MCF 10A (cell line): ENCODE measurements around the gene NR3C1. TPM values are rescaled to one million over a fixed set of nuclear protein-coding genes. Genes with fewer than 3 reads are reported as not detected.

Source experiments
- BruUV-seq: library from RNA; stranded (reverse); fragments of 400-500 nt; replicated peaks from 2 replicates; lab custom pipeline; 2021; lab: Mats Ljungman, UMichigan
- CTCF ChIA-PET: fragments of 300-600 bp; sonication (Branson Sonifier 250); formaldehyde crosslinking; extraction: SDS; loops from one replicate; lab custom pipeline; 2021; ENCODE audit warnings: antibody characterized with exemption, inconsistent platforms; lab: Yijun Ruan, JAX
- POLR2A ChIA-PET: fragments of 300-600, 350-650 bp; sonication (Branson Sonifier 250); formaldehyde crosslinking; extraction: SDS; loops from one replicate; lab custom pipeline; 2020; ENCODE audit warnings: antibody characterized with exemption, inconsistent platforms; lab: Yijun Ruan, JAX
- DNase-seq: peaks from one replicate; pipeline ENCODE4 v3.0.0-alpha.2; 2018; ENCODE audit not compliant: unreplicated experiment
- H3K27ac Mint-ChIP-seq: one replicate; pipeline ENCODE4 v1.8.0; 2022; ENCODE audit warnings: mild to moderate bottlenecking, low read depth, mixed read lengths; ENCODE audit not compliant: unreplicated experiment
- H3K27me3 Mint-ChIP-seq: one replicate; pipeline ENCODE4 v1.8.0; 2022; ENCODE audit warnings: mixed read lengths; ENCODE audit not compliant: insufficient read depth, unreplicated experiment
- H3K36me3 Mint-ChIP-seq: one replicate; pipeline ENCODE4 v1.8.0; 2022; ENCODE audit warnings: mild to moderate bottlenecking, moderate library complexity, mixed read lengths; ENCODE audit not compliant: insufficient read depth, unreplicated experiment
- H3K4me1 Mint-ChIP-seq: one replicate; pipeline ENCODE4 v1.8.0; 2022; ENCODE audit warnings: mixed read lengths; ENCODE audit not compliant: insufficient read depth, unreplicated experiment
- H3K4me3 Mint-ChIP-seq: one replicate; pipeline ENCODE4 v1.8.0; 2022; ENCODE audit warnings: mild to moderate bottlenecking, moderate library complexity, mixed read lengths; ENCODE audit not compliant: unreplicated experiment
- H3K9me3 Mint-ChIP-seq: one replicate; pipeline ENCODE4 v1.8.0; 2022; ENCODE audit warnings: mixed read lengths; ENCODE audit not compliant: unreplicated experiment
- intact Hi-C: fragments of 100-400 bp; cut with micrococcal nuclease; formaldehyde crosslinking; loops from 2 replicates; pipeline ENCODE4 v1.14.1; 2022
- total RNA-seq: library from RNA; stranded (reverse); gene quantifications from 2 replicates; pipeline ENCODE4 v1.2.3, GENCODE V29; 2022
- TF ChIP-seq, protein P1 (sequence below): fragments of 200-600 bp; IDR thresholded peaks from one replicate; pipeline ENCODE4 v1.8.0; 2022; ENCODE audit warnings: antibody characterized with exemption, mild to moderate bottlenecking; ENCODE audit not compliant: unreplicated experiment

NR3C1 gene
- total RNA-seq, 1 experiment from 2014 or later = 92.9 TPM

DNA sequence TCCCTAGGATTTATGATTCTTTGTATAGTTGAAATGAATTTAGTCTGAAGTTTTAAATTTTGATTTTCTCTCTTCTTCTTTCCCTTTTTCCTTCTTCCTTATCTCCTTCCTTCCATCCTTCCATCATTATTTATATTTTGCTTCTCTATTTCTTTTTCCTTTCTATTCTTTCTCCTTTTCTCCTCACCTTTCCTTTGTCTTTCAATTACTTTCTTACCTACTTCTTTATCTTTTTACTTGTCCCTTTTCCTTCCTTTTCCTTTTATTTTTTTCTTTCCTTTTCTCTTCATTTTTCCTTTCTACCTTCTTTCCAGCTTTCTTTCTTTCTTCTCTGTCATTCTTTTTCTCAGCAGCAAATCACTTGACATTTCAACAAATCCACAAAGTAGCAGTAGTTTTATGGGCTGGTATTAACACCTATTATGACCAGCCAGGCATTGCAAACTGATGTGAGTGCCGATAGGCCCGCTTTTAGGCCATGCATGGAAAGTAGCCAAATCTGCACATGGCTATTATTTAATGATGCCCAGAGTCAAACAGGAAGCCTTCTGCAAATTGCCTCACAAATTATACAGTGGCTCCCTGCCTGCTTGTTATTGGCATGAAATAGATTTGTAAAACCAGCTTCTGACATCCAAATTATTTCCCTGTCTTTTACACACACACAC, 37.1 kb upstream of the NR3C1 start:
- ChIA-PET CTCF (no interaction called here), POLR2A (interaction anchor here (0.6 to 0.9 kb wide), 3 partner anchors 16 to 174 kb away, joined by 3 to 5 read pairs (median 4); no protein-coding TSS in a partner anchor)
- no peaks in the 10 kb centered on the region for H3K36me3 Mint-ChIP-seq
- BruUV-seq = no TSS peak
- H3K9me3 Mint-ChIP-seq = no peaks in the 10 kb centered on the region
- TF ChIP-seq, protein P1, sequence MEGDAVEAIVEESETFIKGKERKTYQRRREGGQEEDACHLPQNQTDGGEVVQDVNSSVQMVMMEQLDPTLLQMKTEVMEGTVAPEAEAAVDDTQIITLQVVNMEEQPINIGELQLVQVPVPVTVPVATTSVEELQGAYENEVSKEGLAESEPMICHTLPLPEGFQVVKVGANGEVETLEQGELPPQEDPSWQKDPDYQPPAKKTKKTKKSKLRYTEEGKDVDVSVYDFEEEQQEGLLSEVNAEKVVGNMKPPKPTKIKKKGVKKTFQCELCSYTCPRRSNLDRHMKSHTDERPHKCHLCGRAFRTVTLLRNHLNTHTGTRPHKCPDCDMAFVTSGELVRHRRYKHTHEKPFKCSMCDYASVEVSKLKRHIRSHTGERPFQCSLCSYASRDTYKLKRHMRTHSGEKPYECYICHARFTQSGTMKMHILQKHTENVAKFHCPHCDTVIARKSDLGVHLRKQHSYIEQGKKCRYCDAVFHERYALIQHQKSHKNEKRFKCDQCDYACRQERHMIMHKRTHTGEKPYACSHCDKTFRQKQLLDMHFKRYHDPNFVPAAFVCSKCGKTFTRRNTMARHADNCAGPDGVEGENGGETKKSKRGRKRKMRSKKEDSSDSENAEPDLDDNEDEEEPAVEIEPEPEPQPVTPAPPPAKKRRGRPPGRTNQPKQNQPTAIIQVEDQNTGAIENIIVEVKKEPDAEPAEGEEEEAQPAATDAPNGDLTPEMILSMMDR = no peak
- DNase-seq = no peak
- H3K4me3 Mint-ChIP-seq = no peak overlapping the region
- intact Hi-C loops = no loop called here
- no peak overlapping the region for H3K27ac Mint-ChIP-seq
- H3K4me1 Mint-ChIP-seq = peaks cover 9% of the 10 kb centered on the region
- H3K27me3 Mint-ChIP-seq = no peaks in the 10 kb centered on the region

DNA sequence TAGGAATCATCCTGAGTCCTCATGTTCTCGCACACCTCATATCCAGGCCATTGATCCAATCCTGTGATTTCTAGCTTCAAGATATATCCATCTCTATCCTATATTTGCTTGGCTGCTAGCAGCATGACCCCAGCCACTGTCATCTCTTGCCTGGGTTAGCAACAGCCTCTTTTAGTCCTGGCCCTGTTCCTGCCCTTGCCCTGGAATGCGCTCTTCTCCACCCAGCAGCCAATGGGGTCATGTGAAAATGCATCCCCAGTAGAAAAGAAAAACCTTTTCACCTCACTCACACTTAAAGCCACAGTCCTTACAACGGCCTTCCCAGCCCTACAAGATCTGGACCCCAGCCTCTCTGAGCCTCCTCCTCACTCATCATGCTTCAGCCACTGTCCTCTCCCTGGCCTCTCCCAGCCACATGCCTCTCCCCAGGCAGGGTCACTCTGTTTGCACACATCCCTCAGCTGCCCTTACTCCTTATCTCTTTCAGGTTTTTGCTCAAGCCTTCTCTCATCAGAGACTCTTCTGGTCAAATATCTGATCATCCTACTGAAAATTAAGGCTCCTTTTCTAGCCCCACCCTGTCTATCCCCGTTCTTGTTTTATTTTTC, 34.3 kb upstream of the NR3C1 start:
- H3K9me3 Mint-ChIP-seq = no peaks in the 10 kb centered on the region
- CTCF ChIA-PET = interaction anchor here (0.9 kb wide), 1 partner anchor 33 kb away, joined by 4 read pairs; no protein-coding TSS in a partner anchor

DNA sequence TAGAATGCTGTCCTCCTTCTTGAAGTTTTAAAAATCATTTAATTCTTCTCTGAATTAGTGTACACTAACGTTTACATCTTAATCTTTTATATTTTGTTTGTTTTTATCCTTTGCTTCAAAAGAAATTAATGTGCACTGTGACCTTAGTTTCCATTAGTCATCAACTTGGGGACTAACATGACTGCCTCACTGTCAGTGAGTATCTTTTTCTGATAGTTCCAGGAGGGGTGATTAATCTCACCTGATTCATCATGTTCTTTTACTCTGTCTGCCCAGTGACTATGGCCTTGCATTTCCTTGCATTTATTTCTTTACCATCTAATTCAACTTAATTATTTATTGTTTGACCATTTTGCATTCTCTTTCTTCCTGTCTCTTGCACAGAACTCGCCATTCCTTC, 33.4 kb upstream of the NR3C1 start:
- Mint-ChIP-seq H3K9me3 (no peaks in the 10 kb centered on the region), H3K4me3 (no peak overlapping the region), H3K4me1 (peaks cover 16% of the 10 kb centered on the region), H3K36me3 (no peaks in the 10 kb centered on the region), H3K27ac (no peak overlapping the region), H3K27me3 (no peaks in the 10 kb centered on the region)
- POLR2A ChIA-PET = interaction anchor here (0.5 kb wide), 1 partner anchor 71 kb away, joined by 3 read pairs; no protein-coding TSS in a partner anchor
- CTCF ChIA-PET = interaction anchor here (0.9 kb wide), 1 partner anchor 32 kb away, joined by 4 read pairs; no protein-coding TSS in a partner anchor
- no TSS peak for BruUV-seq
- TF ChIP-seq, protein P1 = no peak
- intact Hi-C loops = no loop called here
- DNase-seq = no peak

More for the DNA sequence above, 34.3 kb upstream of the NR3C1 start:
- Mint-ChIP-seq H3K27ac (no peak overlapping the region), H3K4me1 (peaks cover 16% of the 10 kb centered on the region), H3K4me3 (no peak overlapping the region), H3K27me3 (no peaks in the 10 kb centered on the region), H3K36me3 (no peaks in the 10 kb centered on the region)
- DNase-seq = no peak
- BruUV-seq = no TSS peak
- TF ChIP-seq, protein P1 = no peak
- intact Hi-C loops = no loop called here
- POLR2A ChIA-PET = interaction anchor here (0.7 kb wide), 1 partner anchor 8 kb away, joined by 3 read pairs; no protein-coding TSS in a partner anchor

DNA sequence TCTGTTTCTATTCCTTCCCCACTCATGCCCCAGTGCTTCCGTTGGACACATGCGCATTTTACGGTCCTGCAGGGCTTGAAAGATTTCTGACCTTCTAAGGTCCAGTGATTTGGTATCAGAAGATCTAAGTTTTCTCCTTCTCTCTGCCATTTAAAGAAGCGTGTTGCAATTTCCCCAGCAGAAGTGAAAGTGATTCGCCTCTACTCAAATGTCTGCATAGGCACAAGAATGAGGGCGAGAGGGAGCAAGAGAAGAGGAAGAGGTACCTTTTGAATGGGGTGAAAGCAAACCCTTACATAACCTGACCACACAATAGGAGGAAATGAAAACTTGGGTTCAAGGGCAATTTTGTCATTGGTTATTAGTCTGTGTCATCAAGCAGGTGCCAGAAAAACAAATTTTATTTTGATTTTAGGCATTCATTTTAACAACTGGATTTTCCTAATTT, 31.7 kb upstream of the NR3C1 start:
- ChIA-PET POLR2A (no interaction called here), CTCF (interaction anchor here (0.7 kb wide), 1 partner anchor 134 kb away, joined by 3 read pairs; no protein-coding TSS in a partner anchor)
- H3K27me3 Mint-ChIP-seq = no peaks in the 10 kb centered on the region
- H3K9me3 Mint-ChIP-seq = no peaks in the 10 kb centered on the region
- no peaks in the 10 kb centered on the region for H3K36me3 Mint-ChIP-seq
- peaks cover 16% of the 10 kb centered on the region for H3K4me1 Mint-ChIP-seq
- peak; percentile 38 for DNase-seq
- no TSS peak for BruUV-seq
- no peak overlapping the region for H3K27ac Mint-ChIP-seq
- intact Hi-C loops = no loop called here
- H3K4me3 Mint-ChIP-seq = no peak overlapping the region
- TF ChIP-seq, protein P1 = no peak
